ENCODE results near the gene ATRN.

Gene ATRN

DNA sequence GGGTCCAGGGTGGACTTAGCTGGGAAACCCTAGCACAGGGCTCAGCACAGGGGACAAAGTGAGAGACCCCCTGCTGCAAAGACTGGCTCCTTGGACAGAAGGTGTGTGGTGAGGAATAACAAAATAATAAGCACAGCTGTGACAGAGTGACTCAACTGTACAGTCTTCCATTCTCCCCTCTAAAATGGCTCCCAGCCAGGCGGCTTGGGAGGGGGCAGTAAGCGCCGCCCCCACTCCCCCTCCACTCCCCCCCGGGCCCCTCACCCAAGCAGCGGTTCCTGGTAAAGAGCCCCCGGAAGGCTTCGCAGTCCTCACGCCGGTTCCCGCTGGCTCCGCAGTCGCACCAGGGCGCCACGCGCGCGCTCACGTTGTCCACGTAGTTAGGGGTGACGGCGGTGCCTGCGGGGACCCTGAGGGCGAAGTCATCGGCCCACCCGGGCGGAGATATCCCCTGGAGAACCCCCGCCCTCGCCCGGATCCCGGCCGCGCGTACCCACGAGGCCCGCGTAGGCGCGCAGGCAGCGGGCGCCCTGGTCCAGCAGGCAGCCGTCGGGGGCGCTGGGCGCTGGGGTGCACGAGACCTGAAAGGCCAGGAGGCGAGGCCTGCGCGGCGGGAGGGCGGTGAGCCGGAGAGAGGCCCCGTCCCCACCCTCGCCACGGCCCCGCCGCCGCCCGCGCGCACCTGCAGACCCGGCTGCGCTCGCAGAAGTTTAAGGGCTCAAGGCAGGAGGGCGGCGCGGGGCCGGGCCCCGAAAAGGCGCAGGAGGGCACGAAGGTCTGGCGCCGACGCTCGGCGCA is 189.6 kb downstream of the ATRN start:
- no peak for DNase-seq

DNA sequence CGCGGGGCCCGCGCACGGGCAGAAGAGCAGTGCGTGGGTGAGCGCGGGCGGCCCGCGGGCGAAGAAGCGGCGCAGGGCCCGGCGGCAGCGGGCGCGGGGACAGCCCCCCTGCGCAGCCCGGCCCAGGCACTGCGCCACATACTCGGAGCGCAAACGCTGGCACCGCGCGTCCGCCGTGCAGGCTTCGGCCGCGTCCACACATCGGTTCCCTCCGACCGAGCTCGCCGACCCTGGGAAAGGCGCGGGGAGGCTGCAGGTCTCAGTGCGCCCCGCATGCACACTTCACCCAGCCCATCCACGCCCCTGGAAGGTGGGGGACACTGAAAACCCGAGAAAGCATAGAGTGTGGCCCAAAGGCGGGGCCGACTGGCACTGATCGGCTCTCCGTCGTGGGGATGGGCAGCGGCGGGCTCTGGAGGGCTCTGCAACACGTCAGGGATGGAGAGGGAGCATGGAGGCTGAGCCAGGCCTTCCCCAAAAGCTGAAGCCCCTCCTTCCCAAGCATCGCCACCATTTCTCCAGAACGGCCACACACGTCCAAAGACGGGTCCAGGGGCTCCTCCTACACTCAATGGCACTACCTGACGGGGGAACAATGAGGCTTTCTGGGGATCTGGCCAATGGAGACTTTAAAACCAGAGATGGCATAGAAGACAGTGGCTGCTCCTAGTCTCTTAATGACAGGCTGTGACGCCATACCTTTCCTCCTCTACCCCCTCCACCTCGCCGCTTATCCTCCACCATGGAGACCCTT is 190.4 kb downstream of the ATRN start:
- no peak for DNase-seq

GRCh38 chr20:3661814-3662665 is 191.2 kb downstream of the ATRN start:
- DNase-seq = no peak

DNA sequence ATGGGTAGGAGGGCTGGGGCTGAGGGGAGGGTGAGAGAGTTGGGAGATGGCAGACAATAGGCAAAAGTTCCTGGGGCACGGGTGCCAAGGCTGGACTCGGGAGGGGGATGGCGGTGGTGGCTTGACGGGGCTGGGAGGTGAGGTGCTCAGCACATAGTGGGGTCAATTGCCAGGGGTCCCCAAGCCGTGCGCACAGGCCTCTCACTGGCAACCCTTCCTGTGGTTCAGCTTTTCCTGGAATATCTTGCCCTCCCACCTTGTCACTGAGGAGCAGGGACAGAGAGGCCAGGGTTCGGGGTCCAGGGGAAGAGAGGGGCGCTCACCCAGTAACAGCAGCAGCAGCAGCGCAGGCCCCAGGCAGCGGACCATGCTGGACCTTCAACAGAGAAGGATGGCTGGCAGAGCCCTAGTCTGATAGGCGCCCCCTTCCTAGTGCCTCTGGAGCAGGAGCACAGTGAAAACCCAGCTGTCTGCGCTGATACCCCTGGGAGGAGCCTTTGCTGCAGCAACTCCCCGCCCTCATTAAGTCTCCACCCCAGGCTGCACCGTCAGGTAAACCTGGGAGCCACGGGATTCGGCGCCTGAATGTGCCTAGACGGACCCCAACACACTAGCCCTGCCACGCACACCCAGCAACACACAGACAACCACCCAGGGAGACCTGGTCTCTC is 192.3 kb downstream of the ATRN start, which contains the start of gene GFRA4:
Gene GFRA4 (minus strand): TSS at position 369 of the 671 bp plus-strand sequence. CDS start 0 bp downstream, at position 369.
- DNase-seq = no peak

DNA sequence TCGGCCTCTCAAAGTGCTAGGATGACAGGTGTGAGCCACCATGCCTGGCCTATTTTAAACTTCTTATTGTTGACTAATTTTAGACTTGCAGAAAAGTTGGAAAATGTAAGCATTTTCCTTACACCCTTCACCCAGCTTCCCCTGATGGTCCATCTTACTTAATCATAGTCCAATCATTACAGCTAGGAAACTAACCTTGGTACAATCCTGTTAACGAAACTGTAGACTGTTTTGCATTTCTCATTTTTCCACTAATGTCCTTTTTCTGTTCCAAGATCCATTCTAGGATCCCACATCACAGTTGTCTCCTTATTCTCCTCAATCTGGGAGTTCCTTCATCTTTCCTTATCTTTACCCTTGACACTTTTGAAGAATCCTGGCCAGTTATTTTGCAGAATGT is 193.0 kb downstream of the ATRN start:
- no peak for DNase-seq

DNA sequence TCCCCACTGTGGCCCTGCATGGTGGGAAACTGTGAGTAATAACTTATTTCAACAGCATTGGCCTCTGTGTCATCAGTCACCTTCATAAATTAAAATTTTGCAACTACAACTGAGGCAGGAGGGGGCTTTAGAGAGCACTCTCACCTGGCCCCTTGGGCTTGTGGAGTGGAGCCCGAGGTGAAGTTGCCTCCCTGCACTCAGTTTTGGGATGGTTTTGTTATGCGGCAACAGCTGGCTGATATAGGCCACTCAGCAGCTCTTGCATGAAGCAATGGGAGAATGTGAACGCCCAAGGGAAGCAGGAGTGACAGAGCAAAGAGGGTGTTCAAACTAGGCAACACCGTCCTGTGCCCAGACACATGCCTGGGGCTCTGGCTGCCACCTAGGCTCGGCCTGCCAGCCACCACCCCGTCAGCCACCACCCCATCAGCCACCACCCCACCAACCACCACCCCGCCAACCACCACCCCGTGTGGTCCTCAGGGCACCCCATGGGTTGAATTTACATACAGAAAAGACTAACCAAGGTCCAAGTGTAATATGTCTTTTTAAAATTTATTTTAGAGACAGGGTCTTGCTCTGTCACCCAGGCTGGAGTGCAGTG is 196.7 kb downstream of the ATRN start:
- DNase-seq = no peak

- DNase-seq = no peak
These were observed 199.0 kb downstream of the ATRN start for GRCh38 chr20:3669710-3670367.

- no peak for DNase-seq
These were observed 199.7 kb downstream of the ATRN start for GRCh38 chr20:3670511-3670910.

- no peak for DNase-seq
These were observed 200.1 kb downstream of the ATRN start for GRCh38 chr20:3670945-3671344.

DNA sequence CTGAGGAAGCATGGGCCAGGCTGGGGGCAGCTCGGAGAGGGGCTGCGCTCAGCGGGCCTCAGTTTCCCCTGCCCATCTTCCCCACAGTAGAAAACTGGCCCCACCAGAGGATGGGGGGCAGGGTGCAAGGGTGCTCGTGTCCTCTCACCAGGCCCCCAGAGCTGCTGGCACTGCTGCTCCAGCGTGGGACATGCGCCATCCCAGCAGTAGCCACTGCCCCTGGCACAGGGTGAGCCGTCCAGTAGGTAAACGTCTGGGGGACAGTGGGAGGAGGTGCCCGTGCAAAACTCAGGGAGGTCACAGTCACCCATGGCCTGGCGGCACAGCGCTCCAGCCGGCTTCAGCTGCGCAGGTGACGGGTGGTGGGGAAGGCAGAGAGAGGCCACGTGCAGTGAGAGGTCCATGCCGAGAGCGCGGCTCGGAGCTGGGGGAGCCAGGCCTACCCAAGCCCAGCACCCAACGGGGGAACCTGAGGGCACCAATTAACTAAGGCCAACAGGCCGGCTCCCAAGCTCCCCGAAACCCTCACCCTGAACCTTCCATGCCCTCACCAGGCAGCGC is 201.2 kb downstream of the ATRN start:
- DNase-seq = no peak

- peak; percentile 12 to 31 for DNase-seq
These were observed 201.8 kb downstream of the ATRN start for GRCh38 chr20:3672547-3673171.

DNA sequence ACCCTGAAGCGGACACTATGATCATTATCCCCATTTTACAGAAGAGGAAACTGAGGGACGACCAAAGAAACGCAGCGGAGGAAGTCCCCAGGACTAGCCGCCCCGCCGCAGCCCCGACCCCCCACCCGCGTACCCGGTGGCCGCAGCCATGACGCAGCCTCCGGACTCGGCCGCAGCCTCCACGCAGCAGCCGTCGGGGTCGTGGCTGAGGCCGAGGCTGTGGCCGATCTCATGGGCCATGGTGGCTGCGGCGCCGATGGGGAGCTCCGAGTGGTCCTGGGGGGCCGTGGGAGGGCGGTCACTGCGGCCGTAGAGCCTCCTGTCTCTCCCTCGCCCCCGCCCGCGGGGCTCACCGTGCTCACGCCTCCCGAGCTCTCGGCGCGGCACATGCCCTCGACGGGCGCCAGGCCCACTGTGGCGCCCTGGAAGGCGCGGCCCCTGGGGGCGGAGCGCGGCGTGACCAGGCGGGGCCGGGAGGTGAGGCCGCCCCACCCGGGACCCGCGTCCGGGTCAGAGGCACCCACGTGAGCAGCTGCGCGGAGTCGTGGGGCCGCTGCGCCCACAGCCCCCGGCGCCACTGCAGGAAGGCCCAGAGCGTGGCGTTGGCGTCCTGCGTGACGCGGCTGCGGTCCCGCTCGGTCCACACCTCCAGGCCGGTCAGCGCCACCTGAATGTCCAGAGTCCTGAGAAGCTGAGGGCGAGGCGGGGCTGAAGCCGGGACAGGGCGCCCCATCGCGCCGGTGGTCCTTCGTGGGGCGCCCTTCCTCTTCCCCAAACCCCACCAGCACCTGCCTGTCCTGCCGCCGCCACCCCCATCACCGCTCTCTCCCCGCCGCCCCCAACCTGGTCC is 202.6 kb downstream of the ATRN start:
- no peak for DNase-seq

DNA sequence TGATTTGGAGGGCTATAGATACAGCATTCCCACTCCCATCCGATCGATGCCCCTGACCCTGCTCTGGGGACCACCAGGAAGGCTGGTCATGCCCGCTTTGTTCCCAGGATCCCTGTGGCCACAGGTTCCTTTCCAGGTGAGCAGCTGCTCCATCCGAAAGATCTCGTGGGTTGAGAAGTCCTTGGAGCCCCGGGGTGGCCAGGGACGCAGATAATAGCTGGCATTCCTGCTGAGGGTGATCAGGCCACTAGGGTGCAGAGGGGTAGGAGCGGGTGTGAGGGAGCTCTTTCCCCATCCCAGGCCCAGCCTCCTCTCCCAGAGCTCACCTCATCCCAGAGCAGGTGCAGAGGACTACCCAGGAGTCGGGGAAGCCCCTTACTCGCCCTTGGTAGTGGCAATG is 203.6 kb downstream of the ATRN start:
- DNase-seq = no peak

DNA sequence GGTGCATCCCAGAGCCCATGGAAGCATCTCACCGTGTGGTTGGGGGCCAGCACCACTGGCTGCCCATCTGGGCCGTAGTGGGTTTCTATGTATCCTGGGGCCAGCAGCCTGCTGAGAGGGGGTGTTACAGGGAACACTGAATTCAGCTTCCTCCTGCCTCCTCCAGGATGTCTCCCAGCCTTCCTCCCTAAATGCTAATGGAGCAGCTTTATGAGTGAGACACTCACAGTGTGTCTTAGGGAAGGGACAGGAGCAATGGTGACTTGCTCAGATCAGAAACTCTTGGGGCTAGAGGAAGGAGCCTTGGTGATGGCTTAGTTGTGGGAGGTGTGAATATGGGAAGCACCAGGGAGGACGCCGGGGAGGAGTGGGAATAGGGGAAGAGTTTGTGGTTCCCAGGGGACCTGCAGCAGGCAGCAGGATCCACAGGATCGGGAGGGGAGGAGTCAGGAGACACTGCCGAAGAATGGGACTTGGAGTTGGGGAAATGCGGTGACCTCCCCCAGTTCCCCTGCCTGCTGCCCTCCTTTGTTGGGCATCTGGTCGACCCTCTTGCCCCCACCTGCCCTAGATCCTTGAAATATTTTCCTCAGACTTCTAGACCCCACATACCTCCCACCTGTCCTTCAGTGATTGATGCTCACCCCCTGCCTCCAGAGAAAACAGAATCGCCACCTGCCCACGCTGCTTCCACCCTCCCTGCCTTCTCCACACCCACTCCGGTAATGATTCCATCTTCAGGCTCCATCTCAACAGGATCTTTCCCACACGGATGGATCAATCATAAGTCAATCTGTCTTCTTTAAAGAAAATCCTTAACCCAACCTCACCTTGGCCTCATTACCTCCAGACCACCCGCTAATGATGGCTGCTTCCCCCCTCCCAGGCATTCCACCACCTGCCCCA is 204.4 kb downstream of the ATRN start:
- no peak for DNase-seq

DNA sequence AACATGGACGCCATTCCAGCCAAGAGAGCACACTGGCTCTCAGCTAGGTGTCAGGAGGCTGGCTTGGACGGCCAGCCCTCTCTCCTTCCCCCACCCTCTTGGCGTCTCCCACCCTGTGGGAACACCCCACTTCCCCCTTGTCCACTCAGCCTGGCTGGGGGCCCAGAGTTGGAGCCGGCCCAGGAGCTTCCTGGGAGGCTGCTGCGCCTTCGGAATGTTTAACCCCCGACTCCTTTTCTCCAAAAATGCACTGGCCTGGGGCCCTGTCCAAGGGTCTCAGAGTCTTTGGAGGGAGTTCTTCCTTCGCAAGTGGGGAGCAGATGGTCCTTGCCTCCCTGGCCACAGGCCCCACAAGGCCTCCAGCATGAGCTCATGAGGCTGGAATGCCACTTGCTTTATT is 206.9 kb downstream of the ATRN start:
- no peak for DNase-seq

DNA sequence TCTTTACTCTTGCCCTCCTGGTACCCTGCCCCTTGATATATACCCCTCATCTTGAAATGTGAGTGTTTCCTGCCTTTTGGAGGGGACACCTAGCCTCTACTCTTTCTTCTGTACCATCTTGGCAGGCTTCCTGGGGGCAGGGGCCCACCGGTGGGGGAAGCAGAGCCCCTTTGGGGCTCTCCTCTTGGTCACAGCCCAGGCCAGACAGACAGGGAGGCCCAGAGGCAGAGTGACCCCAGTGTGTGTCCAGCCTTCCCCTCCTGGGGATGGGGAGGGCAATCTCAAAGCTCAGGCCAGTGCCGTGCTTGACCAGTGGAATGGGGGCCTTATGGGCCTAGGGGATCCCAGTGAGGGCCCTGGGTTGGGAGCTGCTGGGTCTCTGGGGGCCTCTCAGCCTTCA is 207.4 kb downstream of the ATRN start:
- DNase-seq = no peak

DNA sequence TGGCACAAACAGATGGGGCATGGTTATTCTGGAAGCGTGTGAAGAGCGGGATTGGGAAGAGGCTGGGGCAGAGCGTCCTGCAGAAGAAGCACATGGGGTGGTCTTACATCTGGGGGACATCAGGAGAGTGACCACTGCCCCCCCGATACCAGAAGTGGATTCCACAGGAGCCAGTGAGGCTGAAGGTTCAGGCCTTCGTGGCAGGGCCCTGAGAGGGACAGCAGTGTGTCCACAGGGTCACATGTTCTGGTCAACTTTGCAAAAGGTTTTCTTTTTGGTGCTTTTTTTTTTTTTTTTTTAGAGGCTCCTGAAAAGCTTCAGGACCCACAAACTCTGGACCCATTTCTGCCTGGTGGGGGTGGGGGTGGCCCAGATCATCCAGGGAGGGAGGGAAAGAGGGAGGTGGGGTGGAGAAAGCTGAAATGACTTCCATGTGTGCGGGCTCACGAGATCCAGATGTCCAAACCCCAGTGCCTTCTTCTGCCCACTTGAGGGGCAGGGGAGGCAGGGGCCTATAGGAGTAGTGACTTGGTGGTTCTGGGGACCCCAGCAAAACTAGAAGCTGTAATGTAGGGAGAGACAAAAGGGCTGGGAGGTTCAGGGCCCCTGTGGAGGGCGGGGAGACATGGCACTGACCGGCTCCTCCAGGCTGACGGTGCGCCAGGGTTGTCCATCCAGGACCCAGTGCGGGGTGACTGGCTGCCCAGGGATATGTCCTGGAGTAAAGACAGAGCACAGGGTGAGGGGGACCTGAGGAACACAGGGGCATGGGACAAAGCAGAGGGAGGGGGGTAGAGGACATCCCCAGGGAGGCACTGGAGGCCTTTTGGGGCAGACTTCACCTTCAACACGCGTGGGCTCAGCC is 208.3 kb downstream of the ATRN start:
- DNase-seq = no peak
